GM23338 (cell line): ENCODE results near the gene SLC35F1. TPM values are rescaled to one million over a fixed set of nuclear protein-coding genes. Genes with fewer than 3 reads are reported as not detected.
A peak's percentile ranks its signal among the peaks of the same experiment; 100 is the strongest.

Source experiments
- ATAC-seq: fragments of 200-7000 bp; cut with Tn5 transposase; 3 replicates; pipeline ENCODE4 v1.9.1; 2020
- DNase-seq: peaks from one replicate; pipeline ENCODE4 v3.0.0-alpha.2; 2015; ENCODE audit warnings: low spot score
- H2AFZ ChIP-seq: fragments of 200-600 bp; sonication (generic); 2 replicates; pipeline ENCODE4 v1.8.0; 2016; ENCODE audit warnings: antibody characterized with exemption, mild to moderate bottlenecking, moderate library complexity
- H3F3A ChIP-seq: fragments of 200-600 bp; sonication (generic); replicated peaks from 2 replicates; pipeline ENCODE4 v1.8.0; 2017; ENCODE audit warnings: antibody characterized with exemption, mixed run types, low read depth
- H3K27ac ChIP-seq: fragments of 200-600 bp; sonication (generic); 2 replicates; pipeline ENCODE4 v1.6.1; 2016; ENCODE audit warnings: low read depth
- H3K27me3 ChIP-seq: fragments of 200-600 bp; sonication (generic); 2 replicates; pipeline ENCODE4 v1.8.0; 2016; ENCODE audit warnings: mild to moderate bottlenecking, mixed run types, moderate library complexity; ENCODE audit not compliant: insufficient read depth
- H3K36me3 ChIP-seq: fragments of 200-600 bp; sonication (generic); 2 replicates; pipeline ENCODE4 v1.8.0; 2016; ENCODE audit warnings: mild to moderate bottlenecking; ENCODE audit not compliant: insufficient read depth
- H3K4me1 ChIP-seq: fragments of 200-600 bp; sonication (generic); 2 replicates; pipeline ENCODE4 v1.8.0; 2016; ENCODE audit warnings: mild to moderate bottlenecking, moderate library complexity; ENCODE audit not compliant: insufficient read depth
- H3K4me2 ChIP-seq: fragments of 200-600 bp; sonication (generic); 2 replicates; pipeline ENCODE4 v1.7.1; 2017; ENCODE audit warnings: mixed run types
- H3K4me3 ChIP-seq: fragments of 200-600 bp; sonication (generic); 2 replicates; pipeline ENCODE4 v1.6.1; 2016; ENCODE audit warnings: mixed run types
- H3K79me2 ChIP-seq: fragments of 200-600 bp; sonication (generic); replicated peaks from 2 replicates; pipeline ENCODE4 v1.8.0; 2017; ENCODE audit warnings: mild to moderate bottlenecking; ENCODE audit not compliant: insufficient read depth
- H3K9me2 ChIP-seq: fragments of 200-600 bp; sonication (generic); 2 replicates; pipeline ENCODE4 v1.8.0; 2017; ENCODE audit not compliant: insufficient read depth
- H4K20me1 ChIP-seq: fragments of 200-600 bp; sonication (generic); replicated peaks from 2 replicates; pipeline ENCODE4 v1.8.0; 2017; ENCODE audit warnings: mild to moderate bottlenecking; ENCODE audit not compliant: insufficient read depth
- H3K27ac Mint-ChIP-seq: 2 replicates; pipeline ENCODE4 v1.8.0; 2020; ENCODE audit warnings: inconsistent platforms, mild to moderate bottlenecking, moderate library complexity, mixed read lengths
- H3K27me3 Mint-ChIP-seq: 3 replicates; pipeline ENCODE4 v1.8.0; 2022; ENCODE audit warnings: low read depth, mild to moderate bottlenecking, moderate library complexity, mixed read lengths, inconsistent platforms; ENCODE audit not compliant: insufficient read depth, poor library complexity
- H3K36me3 Mint-ChIP-seq: 3 replicates; pipeline ENCODE4 v1.8.0; 2021; ENCODE audit warnings: low read depth, mild to moderate bottlenecking, inconsistent platforms, moderate library complexity, mixed read lengths
- H3K4me1 Mint-ChIP-seq: 3 replicates; pipeline ENCODE4 v1.8.0; 2020; ENCODE audit warnings: mild to moderate bottlenecking, inconsistent platforms, mixed read lengths
- H3K4me3 Mint-ChIP-seq: 3 replicates; pipeline ENCODE4 v1.8.0; 2021; ENCODE audit warnings: moderate library complexity, mild to moderate bottlenecking, inconsistent platforms, mixed read lengths
- H3K9me3 Mint-ChIP-seq: 3 replicates; pipeline ENCODE4 v1.8.0; 2020; ENCODE audit warnings: moderate library complexity, mild to moderate bottlenecking, inconsistent platforms, mixed read lengths
- CREB1 ChIP-seq: fragments of 250-450 bp; sonication (Bioruptor Pico); IDR thresholded peaks from 2 replicates; pipeline ENCODE4 v1.5.0; 2020; ENCODE audit warnings: low read depth, mild to moderate bottlenecking, moderate library complexity
- ETS1 ChIP-seq: IDR thresholded peaks from 2 replicates; pipeline ENCODE4 v1.6.1; 2016; ENCODE audit warnings: antibody characterized with exemption
- EZH2phosphoT487 ChIP-seq: fragments of 200-600 bp; sonication (generic); IDR thresholded peaks from one replicate; pipeline ENCODE4 v1.8.1; 2018; ENCODE audit warnings: antibody characterized with exemption; ENCODE audit not compliant: unreplicated experiment
- JUNB ChIP-seq: IDR thresholded peaks from one replicate; pipeline ENCODE4 v1.6.1; 2016; ENCODE audit warnings: antibody characterized with exemption; ENCODE audit not compliant: unreplicated experiment
- REST ChIP-seq: IDR thresholded peaks from one replicate; pipeline ENCODE4 v1.6.1; 2018; ENCODE audit warnings: antibody characterized with exemption; ENCODE audit not compliant: unreplicated experiment
- STAT1 ChIP-seq: IDR thresholded peaks from one replicate; pipeline ENCODE4 v1.6.1; 2016; ENCODE audit warnings: antibody characterized with exemption; ENCODE audit not compliant: unreplicated experiment
- ZNF114 ChIP-seq: fragments of 250-450 bp; sonication (Bioruptor Pico); IDR thresholded peaks from 2 replicates; pipeline ENCODE4 v1.5.0; 2020; ENCODE audit warnings: mild to moderate bottlenecking, moderate library complexity
- ZNF462 ChIP-seq: fragments of 250-450 bp; sonication (Bioruptor Pico); IDR thresholded peaks from 2 replicates; pipeline ENCODE4 v1.5.0; 2020; ENCODE audit warnings: mild to moderate bottlenecking, moderate library complexity
- polyA plus RNA-seq: library from polyadenylated mRNA; unstranded; fragments of >200 nt; fragmentation: Nextera tagmentation; extraction: Ambion mirVana; gene quantifications from 2 replicates; pipeline ENCODE4 v1.2.1, GENCODE V29; 2016
- total RNA-seq: library from RNA; depleted of rRNA; stranded (reverse); fragments of >200 nt; shearing (Covaris generic); gene quantifications from 2 replicates; pipeline ENCODE4 v1.2.3, GENCODE V29; 2014

The SLC35F1 gene
- total and polyA plus RNA-seq, 2 experiments from 2014 or later = 3.0 to 10.3 TPM

- no peak for TF ChIP-seq REST
- no peak for TF ChIP-seq STAT1
- no peak for TF ChIP-seq EZH2phosphoT487
- TF ChIP-seq ETS1 = no peak
- no peak for TF ChIP-seq JUNB
- TF ChIP-seq CREB1 = no peak
- TF ChIP-seq ZNF114 (CRISPR knock-in tag) = no peak
Observed at GRCh38 chr6:118148561-118148960, 241.5 kb downstream of the SLC35F1 start (continued).

GRCh38 chr6:118152524-118152923, 245.5 kb downstream of the SLC35F1 start:
- Histone ChIP-seq H4K20me1 (no peaks in the 10 kb centered on the region), H3K4me3 (no peak overlapping the region), H2AFZ (no peak overlapping the region), H3F3A (no peaks in the 10 kb centered on the region), H3K4me1 (no peaks in the 10 kb centered on the region), H3K27me3 (no peaks in the 10 kb centered on the region), H3K79me2 (no peaks in the 10 kb centered on the region), H3K36me3 (no peaks in the 10 kb centered on the region), H3K27ac (no peak overlapping the region), H3K9me2 (no peaks in the 10 kb centered on the region), H3K4me2 (no peak overlapping the region)
- no peaks in the 10 kb centered on the region for H3K9me3 Mint-ChIP-seq
- H3K27ac Mint-ChIP-seq = no peak overlapping the region
- ATAC-seq (no peak), DNase-seq (peak; percentile 33)
- no peak overlapping the region for H3K4me3 Mint-ChIP-seq
- H3K4me1 Mint-ChIP-seq = peaks cover 3% of the 10 kb centered on the region; the same call in 2 of the 3 replicates
- H3K27me3 Mint-ChIP-seq = no peaks in the 10 kb centered on the region
- H3K36me3 Mint-ChIP-seq = no peaks in the 10 kb centered on the region
- TF ChIP-seq STAT1 (no peak), ZNF114 (CRISPR knock-in tag) (no peak), ETS1 (no peak), REST (no peak), EZH2phosphoT487 (no peak), JUNB (no peak), ZNF462 (CRISPR knock-in tag) (no peak)
